ENCODE data around the gene NUP42. TPM values are rescaled to one million over a fixed set of nuclear protein-coding genes. Genes with fewer than 3 reads are reported as not detected.

Gene NUP42
- total and polyA plus RNA-seq, 2 donors (not counting 3 experiments of a cell fraction or from before 2014, with no cell fraction given), result 31.5 to 38.6 TPM

GRCh38 chr7:23239698-23240097, 57.9 kb downstream of the NUP42 start:
- Histone ChIP-seq H3K4me3 (replicated peaks in 1 of 3; ENCODE audit: insufficient read depth in 1 of 3, low read depth in 1 of 3, low read length in 3 of 3) (no peak overlapping the region), H3K4me2 (ENCODE audit: insufficient read depth, low read length) (no peak overlapping the region), H3K27ac (ENCODE audit: insufficient read depth, low read depth, low read length) (no peak overlapping the region), H3K9me3 (replicated peaks; ENCODE audit: control insufficient read depth, insufficient read depth, low read length) (no peaks in the 10 kb centered on the region), H2AFZ (ENCODE audit: low read depth, low read length) (no peak overlapping the region), H4K20me1 (replicated peaks; ENCODE audit: control insufficient read depth, extremely low read depth, insufficient read depth, low read length) (no peaks in the 10 kb centered on the region), H3K79me2 (ENCODE audit: control insufficient read depth, insufficient read depth, low read length) (no peaks in the 10 kb centered on the region), H3K36me3 (ENCODE audit: control insufficient read depth in 2 of 2, extremely low read depth in 1 of 2, insufficient read depth in 2 of 2, low read length in 2 of 2) (no peaks in the 10 kb centered on the region), H3K4me1 (ENCODE audit: control insufficient read depth, extremely low read depth, insufficient read depth, low read length) (no peaks in the 10 kb centered on the region), H3K9me1 (replicated peaks; ENCODE audit: control insufficient read depth, extremely low read depth, insufficient read depth, low read length) (no peaks in the 10 kb centered on the region), H3K9ac (replicated peaks; ENCODE audit: extremely low read depth, insufficient read depth, low read length) (no peak overlapping the region), H3K27me3 (ENCODE audit: control insufficient read depth in 2 of 2, insufficient read depth in 2 of 2, low read length in 2 of 2) (peaks cover 0 to 11% of the 10 kb centered on the region in 2 experiments)
- ChIA-PET POLR2A (no interaction called here), CTCF (interaction anchor here (0.6 to 2.5 kb wide), 2 partner anchors 12 to 15 kb away, joined by 3 to 10 read pairs; no protein-coding TSS in a partner anchor)
- dilution Hi-C loops (cut with MboI; ENCODE audit: extremely low pct_ligation_motif_present, low sequenced_read_pairs), result no loop called here
- FAIRE-seq (no peak), DNase-seq (ENCODE audit: low read depth, low spot score) (no peak)
- intact Hi-C loops (cut with micrococcal nuclease), result no loop called here
- TF ChIP-seq JUN (IDR thresholded peaks at IDR 0.05; ENCODE audit: borderline replicate concordance, insufficient read depth, insufficient read length, low read depth) (no peak), GATA2 (IDR thresholded peaks at IDR 0.05; ENCODE audit: insufficient read depth, insufficient read length, low read depth, low read length) (no peak), MAX (IDR thresholded peaks at IDR 0.05; ENCODE audit: insufficient read depth, insufficient read length) (no peak), CTCF (IDR thresholded peaks at IDR 0.05; ENCODE audit: extremely low read depth in 1 of 2, insufficient read depth in 1 of 2, low read depth in 1 of 2, low read length in 2 of 2) (no peak), FOS (IDR thresholded peaks at IDR 0.05; ENCODE audit: borderline replicate concordance, insufficient read depth, low read length) (no peak)
- BruUV-seq (replicated peaks), result no TSS peak

- BruUV-seq (replicated peaks), result no TSS peak
- no peak overlapping the region for H3K27ac ChIP-seq (ENCODE audit: insufficient read depth, low read depth, low read length)
- FAIRE-seq, result no peak
- H3K4me1 ChIP-seq (ENCODE audit: control insufficient read depth, extremely low read depth, insufficient read depth, low read length), result no peaks in the 10 kb centered on the region
- dilution Hi-C loops (cut with MboI; ENCODE audit: extremely low pct_ligation_motif_present, low sequenced_read_pairs) (no loop called here), intact Hi-C loops (cut with micrococcal nuclease) (no loop called here)
- peaks cover 5 to 14% of the 10 kb centered on the region in 2 experiments for H3K27me3 ChIP-seq (ENCODE audit: control insufficient read depth in 2 of 2, insufficient read depth in 2 of 2, low read length in 2 of 2)
- H4K20me1 ChIP-seq (replicated peaks; ENCODE audit: control insufficient read depth, extremely low read depth, insufficient read depth, low read length), result no peaks in the 10 kb centered on the region
- H3K4me3 ChIP-seq (replicated peaks in 1 of 3; ENCODE audit: insufficient read depth in 1 of 3, low read depth in 1 of 3, low read length in 3 of 3), result no peak overlapping the region
- no peak overlapping the region for H3K9ac ChIP-seq (replicated peaks; ENCODE audit: extremely low read depth, insufficient read depth, low read length)
- ChIA-PET POLR2A (no interaction called here), CTCF (interaction anchor here (0.6 to 1.2 kb wide), 4 partner anchors 31 to 273 kb away, joined by 3 read pairs; partner anchors contain the start of gene NUP42)
- H3K9me3 ChIP-seq (replicated peaks; ENCODE audit: control insufficient read depth, insufficient read depth, low read length), result no peaks in the 10 kb centered on the region
- no peak for TF ChIP-seq JUN (IDR thresholded peaks at IDR 0.05; ENCODE audit: borderline replicate concordance, insufficient read depth, insufficient read length, low read depth)
- TF ChIP-seq MYC (IDR thresholded peaks at IDR 0.05; ENCODE audit: low read depth, low read length), result no peak
- no peak for TF ChIP-seq FOS (IDR thresholded peaks at IDR 0.05; ENCODE audit: borderline replicate concordance, insufficient read depth, low read length)
- TF ChIP-seq GATA2 (IDR thresholded peaks at IDR 0.05; ENCODE audit: insufficient read depth, insufficient read length, low read depth, low read length), result no peak
- TF ChIP-seq POLR2A (IDR thresholded peaks at IDR 0.05; ENCODE audit: low read depth, low read length), result no peak
- no peak for TF ChIP-seq EZH2 (IDR thresholded peaks at IDR 0.05; ENCODE audit: borderline replicate concordance, low read depth, low read length, severe bottlenecking)
- TF ChIP-seq CTCF (IDR thresholded peaks at IDR 0.05; ENCODE audit: extremely low read depth in 1 of 2, insufficient read depth in 1 of 2, low read depth in 1 of 2, low read length in 2 of 2), result no peak
- no peak for TF ChIP-seq MAX (IDR thresholded peaks at IDR 0.05; ENCODE audit: insufficient read depth, insufficient read length)
- TF ChIP-seq POLR2AphosphoS5 (IDR thresholded peaks at IDR 0.05; ENCODE audit: insufficient read depth, low read depth, low read length), result no peak
- no peaks in the 10 kb centered on the region for H3K9me1 ChIP-seq (replicated peaks; ENCODE audit: control insufficient read depth, extremely low read depth, insufficient read depth, low read length)
- no peak overlapping the region for H2AFZ ChIP-seq (ENCODE audit: low read depth, low read length)
- H3K79me2 ChIP-seq (ENCODE audit: control insufficient read depth, insufficient read depth, low read length), result no peaks in the 10 kb centered on the region
- no peaks in the 10 kb centered on the region for H3K36me3 ChIP-seq (ENCODE audit: control insufficient read depth in 2 of 2, extremely low read depth in 1 of 2, insufficient read depth in 2 of 2, low read length in 2 of 2)
- no peak overlapping the region for H3K4me2 ChIP-seq (ENCODE audit: insufficient read depth, low read length)
- no peak for DNase-seq (ENCODE audit: low read depth, low spot score)
These were observed 60.5 kb downstream of the NUP42 start for GRCh38 chr7:23242321-23242720.

Data from endothelial cell of umbilical vein (primary cell).